Sigmoid colon (tissue), 7 donors: Measurements from ENCODE around the gene HINFP. TPM values are rescaled to one million over a fixed set of nuclear protein-coding genes. Genes with fewer than 3 reads are reported as not detected.

ENCODE experiments used
- DNase-seq: peaks from one replicate; pipeline ENCODE4 v3.0.0-alpha.2; 2019
- H3K27ac ChIP-seq, 4 donors: fragments of 200-600 bp; sonication (generic); one replicate each; pipeline ENCODE4 v1.5.1; 2016 to 2019; ENCODE audit warnings: mild to moderate bottlenecking in 1 of 4
- H3K27me3 ChIP-seq, 3 donors: fragments of 200-600 bp; sonication (generic); one replicate each; pipeline ENCODE4 v1.5.1; 2019; ENCODE audit warnings: mild to moderate bottlenecking in 1 of 3
- H3K36me3 ChIP-seq, 4 donors: fragments of 200-600 bp; sonication (generic); one replicate each; pipeline ENCODE4 v1.5.1; 2016 to 2019
- H3K4me1 ChIP-seq, 4 donors: fragments of 200-600 bp; sonication (generic); one replicate each; pipeline ENCODE4 v1.5.1; 2017 to 2019
- H3K4me3 ChIP-seq, 4 donors: fragments of 200-600 bp; sonication (generic); one replicate each; pipeline ENCODE4 v1.5.1; 2017 to 2019; ENCODE audit warnings: mild to moderate bottlenecking in 2 of 4, moderate library complexity in 1 of 4
- H3K9me3 ChIP-seq, 4 donors: fragments of 200-600 bp in 3 of 4; sonication (generic) in 3 of 4; one replicate each; pipeline versions ENCODE4 v1.5.1 to v1.6.1; 2013 to 2019
- CTCF ChIP-seq, 4 experiments: fragments of 450-650 bp in 3 of 4; fragments of 200-600 bp in 1 of 4; IDR thresholded peaks; one replicate each; pipeline ENCODE4 v1.5.1; 2016 to 2019; ENCODE audit warnings: antibody characterized with exemption in 4 of 4, mild to moderate bottlenecking in 3 of 4, moderate library complexity in 2 of 4
- EP300 ChIP-seq, 4 donors: sonication (generic); formaldehyde crosslinking; IDR thresholded peaks; one replicate each; pipeline ENCODE4 v1.6.1; 2017; ENCODE audit warnings: antibody characterized with exemption in 4 of 4
- POLR2A ChIP-seq, 2 donors: fragments of 450-650 bp; IDR thresholded peaks; one replicate each; pipeline ENCODE4 v1.6.1; 2016; ENCODE audit warnings: antibody characterized with exemption in 2 of 2, mild to moderate bottlenecking in 2 of 2, moderate library complexity in 2 of 2
- POLR2AphosphoS5 ChIP-seq, 4 donors: sonication (generic); formaldehyde crosslinking; IDR thresholded peaks; one replicate each; pipeline ENCODE4 v1.6.1; 2017; ENCODE audit warnings: antibody characterized with exemption in 4 of 4
- WGBS, 2 donors: extraction: QIAGEN DNeasy Blood & Tissue Kit; methylation state at CpG; one replicate each; pipeline ENCODE4 v1.1.7; 2013; 5-methylcytosine and 5-hydroxymethylcytosine counted together
- intact Hi-C: fragments of 100-400 bp; cut with DNase I; formaldehyde crosslinking; loops from one replicate; pipeline ENCODE4 v1.15.1; 2023
- polyA plus RNA-seq, 3 donors: library from polyadenylated mRNA; stranded (reverse); fragments of 200-250 nt; gene quantifications; one replicate each; pipeline ENCODE4 v1.2.3, GENCODE V29; 2013
- total RNA-seq, 4 donors: library from RNA; depleted of rRNA; stranded (reverse); fragments of >200 nt; gene quantifications; one replicate each; pipeline ENCODE4 v1.1.0, GENCODE V29; 2016
- donor health status: healthy with polysubstance abuse.
- donor health status: Bipolar disorder and iron deficiency.
- donor health status: healthy.

HINFP gene
- total and polyA plus RNA-seq, 7 donors = 12.0 to 33.0 (median 20.1) TPM

GRCh38 chr11:119147604-119148333, 26.4 kb downstream of the HINFP start:
- no peak overlapping the region for H3K27ac ChIP-seq
- H3K4me1 ChIP-seq = peaks cover 0 to 21% (median 17%) of the 10 kb centered on the region in 4 donors
- intact Hi-C loops = no loop called here
- H3K4me3 ChIP-seq = no peak overlapping the region
- no peaks in the 10 kb centered on the region for H3K36me3 ChIP-seq
- H3K27me3 ChIP-seq = peaks cover 2 to 52% (median 26%) of the 10 kb centered on the region in 3 donors
- no peak for DNase-seq
- 45 to 47% methylated on average over 6 of the region's 6 CpGs for WGBS, 2 donors
- no peaks in the 10 kb centered on the region for H3K9me3 ChIP-seq
- TF ChIP-seq POLR2AphosphoS5 (IDR thresholded peaks at IDR 0.05) = no peak
- no peak for TF ChIP-seq CTCF (IDR thresholded peaks at IDR 0.05)
- TF ChIP-seq EP300 (IDR thresholded peaks at IDR 0.05) = no peak
- no peak for TF ChIP-seq POLR2A (IDR thresholded peaks at IDR 0.05)

- 2% methylated on average over 16 of the region's 16 CpGs for WGBS, 2 donors
Measured at GRCh38 chr11:119148720-119149017, 27.3 kb downstream of the HINFP start.

GRCh38 chr11:119149018-119149785, 27.8 kb downstream of the HINFP start, which contains the start of gene ABCG4:
Gene ABCG4 (plus strand): TSS chr11:119149052. CDS start chr11:119149966, 914 bp downstream.
- H3K27ac ChIP-seq = peak within 1 kb of the TSS in 1 of 4 donors; percentile 34
- no peaks in the 10 kb centered on the region for H3K36me3 ChIP-seq
- no peak for DNase-seq
- intact Hi-C loops = no loop called here
- TF ChIP-seq POLR2AphosphoS5 (IDR thresholded peaks at IDR 0.05) (no peak), EP300 (IDR thresholded peaks at IDR 0.05) (no peak), POLR2A (IDR thresholded peaks at IDR 0.05) (no peak), CTCF (IDR thresholded peaks at IDR 0.05) (no peak)
- peak within 1 kb of the TSS; percentile 43 to 65 (median 58) for H3K4me3 ChIP-seq
- H3K4me1 ChIP-seq = peaks cover 0 to 21% (median 17%) of the 10 kb centered on the region in 4 donors
- peaks cover 2 to 50% (median 26%) of the 10 kb centered on the region in 3 donors for H3K27me3 ChIP-seq
- H3K9me3 ChIP-seq = no peaks in the 10 kb centered on the region
- 1% methylated on average over 73 of the region's 73 CpGs for WGBS, 2 donors

More at GRCh38 chr11:119148720-119149017, 27.3 kb downstream of the HINFP start:
- Histone ChIP-seq H3K9me3 (no peaks in the 10 kb centered on the region), H3K36me3 (no peaks in the 10 kb centered on the region), H3K4me1 (peaks cover 0 to 21% (median 17%) of the 10 kb centered on the region in 4 donors), H3K4me3 (peak overlapping the region; percentile 43 to 65 (median 58)), H3K27ac (peak overlapping the region in 1 of 4 donors; percentile 34), H3K27me3 (peaks cover 2 to 50% (median 26%) of the 10 kb centered on the region in 3 donors)
- TF ChIP-seq EP300 (IDR thresholded peaks at IDR 0.05) (no peak), POLR2AphosphoS5 (IDR thresholded peaks at IDR 0.05) (no peak), POLR2A (IDR thresholded peaks at IDR 0.05) (no peak)
- intact Hi-C loops = no loop called here
- no peak for DNase-seq

- WGBS, 2 donors = 23 to 28% methylated on average over 33 of the region's 33 CpGs
- Histone ChIP-seq H3K4me1 (peaks cover 0 to 18% (median 16%) of the 10 kb centered on the region in 4 donors), H3K27ac (no peak overlapping the region), H3K4me3 (peak overlapping the region in 3 of 4 donors; percentile 56 to 65 (median 59)), H3K36me3 (no peaks in the 10 kb centered on the region), H3K27me3 (peaks cover 2 to 50% (median 26%) of the 10 kb centered on the region in 3 donors), H3K9me3 (no peaks in the 10 kb centered on the region)
- DNase-seq = no peak
- TF ChIP-seq POLR2AphosphoS5 (IDR thresholded peaks at IDR 0.05) (no peak), CTCF (IDR thresholded peaks at IDR 0.05) (no peak), EP300 (IDR thresholded peaks at IDR 0.05) (no peak), POLR2A (IDR thresholded peaks at IDR 0.05) (no peak)
- intact Hi-C loops = no loop called here
Measured at GRCh38 chr11:119149786-119150275, 28.5 kb downstream of the HINFP start.

- Histone ChIP-seq H3K9me3 (no peaks in the 10 kb centered on the region), H3K27me3 (peaks cover 2 to 31% (median 17%) of the 10 kb centered on the region in 3 donors), H3K27ac (no peak overlapping the region), H3K4me1 (peaks cover 0 to 18% (median 16%) of the 10 kb centered on the region in 4 donors), H3K4me3 (no peak overlapping the region), H3K36me3 (no peaks in the 10 kb centered on the region)
- WGBS, 2 donors = 74 to 80% methylated on average over 9 of the region's 9 CpGs
- DNase-seq = no peak
- intact Hi-C loops = no loop called here
- no peak for TF ChIP-seq POLR2AphosphoS5 (IDR thresholded peaks at IDR 0.05)
- no peak for TF ChIP-seq EP300 (IDR thresholded peaks at IDR 0.05)
- TF ChIP-seq POLR2A (IDR thresholded peaks at IDR 0.05) = no peak
- TF ChIP-seq CTCF (IDR thresholded peaks at IDR 0.05) = no peak
Measured at GRCh38 chr11:119152043-119152442, 30.7 kb downstream of the HINFP start.
